ENCODE measurements around the gene GFRA1.

GFRA1 gene

DNA sequence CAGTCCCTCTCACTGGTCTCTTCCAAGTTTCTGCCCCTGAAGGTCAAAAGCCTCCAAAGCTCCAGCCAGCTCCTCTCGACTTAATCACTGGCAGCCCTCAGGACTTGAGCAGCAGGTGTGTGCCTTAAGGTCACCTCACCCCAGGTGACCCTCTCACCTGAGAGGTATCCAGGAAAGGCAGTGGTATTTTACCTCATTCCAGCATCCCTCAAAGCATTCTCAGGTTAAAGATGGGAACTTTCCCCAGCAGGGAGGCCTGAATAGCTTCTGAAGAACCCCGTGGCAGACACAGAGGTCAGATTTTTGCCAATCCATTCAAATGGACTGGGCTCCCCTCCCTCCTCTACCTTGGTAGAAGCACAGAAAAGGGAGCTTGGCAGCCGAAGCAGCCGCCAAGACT lies 148.2 kb downstream of the GFRA1 start:
- DNase-seq (ENCODE audit: low spot score) = no peak

DNA sequence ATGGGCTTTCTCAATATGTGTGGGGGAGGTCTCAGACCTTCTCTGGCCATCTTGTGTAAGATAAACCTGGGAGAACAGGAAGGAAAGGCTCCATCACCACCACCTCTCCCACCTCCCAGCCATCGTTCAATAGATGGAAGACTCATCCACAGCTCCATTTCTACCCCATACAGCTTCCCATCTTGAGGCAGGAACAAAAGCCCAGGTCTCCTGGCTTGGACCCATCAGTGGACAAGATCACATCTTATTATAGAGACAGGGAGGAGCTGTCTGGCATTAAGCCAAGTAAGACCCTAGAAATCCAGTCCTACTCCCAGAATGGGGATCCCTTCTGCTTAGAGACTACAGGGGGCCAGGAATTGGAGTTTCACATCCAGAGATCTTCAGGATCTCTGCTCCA lies 150.3 kb downstream of the GFRA1 start:
- DNase-seq (ENCODE audit: low spot score) = no peak

GRCh38 chr10:116121640-116122525 lies 151.1 kb downstream of the GFRA1 start:
- DNase-seq (ENCODE audit: low spot score) = no peak

DNA sequence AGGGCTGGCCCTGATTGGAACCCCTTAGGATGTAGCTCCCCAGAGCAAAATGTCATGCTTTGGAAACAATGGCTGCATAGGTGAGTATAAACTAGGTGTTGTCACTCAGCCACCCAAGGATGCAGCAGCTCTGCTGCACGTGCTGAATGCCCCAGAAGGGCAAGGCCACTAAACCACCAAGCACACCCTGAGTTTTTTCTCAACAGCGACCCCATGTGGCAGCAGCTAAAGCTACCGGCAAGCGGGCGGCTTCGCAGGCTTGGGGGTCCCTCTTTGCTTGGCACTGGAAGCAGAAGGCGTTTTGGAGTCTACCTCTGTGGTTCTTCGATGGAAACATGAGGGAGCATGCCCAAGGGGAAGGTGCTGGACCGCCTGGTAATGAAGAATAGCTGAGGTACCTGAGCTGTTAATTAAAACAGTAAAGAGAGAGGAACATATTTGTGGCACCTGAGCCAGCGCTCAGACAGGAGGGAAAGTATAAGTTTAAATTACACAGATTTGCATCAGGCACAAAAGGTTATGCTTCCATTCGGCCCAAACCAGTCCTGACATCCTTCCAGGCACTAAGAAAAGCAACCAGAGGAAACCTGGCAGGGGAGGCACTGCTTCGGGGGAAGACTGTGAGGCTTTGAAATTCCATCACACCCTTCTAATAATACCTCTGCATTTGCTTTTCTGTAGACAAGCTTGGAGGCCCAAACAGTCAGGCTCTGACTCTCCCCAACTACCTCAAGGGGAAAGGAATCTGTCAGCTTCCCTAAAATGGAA lies 152.1 kb downstream of the GFRA1 start:
- no peak for DNase-seq (ENCODE audit: low spot score)

- no peak for DNase-seq (ENCODE audit: low spot score)
These were observed 154.2 kb downstream of the GFRA1 start for GRCh38 chr10:116118847-116119246.

DNA sequence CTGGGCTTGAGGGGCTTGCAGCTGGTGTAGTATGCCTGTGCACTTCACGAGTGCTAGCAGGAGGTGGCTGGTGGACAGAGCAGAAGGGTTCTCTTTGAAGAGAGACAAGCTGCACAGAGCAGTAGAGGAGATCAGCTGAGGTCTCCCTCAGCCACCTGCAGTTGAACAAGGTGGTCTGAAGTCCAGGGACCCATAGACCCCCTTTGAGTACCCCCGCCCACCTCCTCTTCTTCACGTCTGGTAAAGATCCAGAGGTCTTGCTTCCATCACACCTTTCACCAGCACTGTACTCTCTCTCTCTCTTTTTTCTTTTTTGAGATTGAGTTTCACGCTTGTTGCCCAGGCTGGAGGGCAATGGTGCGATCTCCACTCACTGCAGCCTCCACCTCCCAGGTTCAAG lies 157.2 kb downstream of the GFRA1 start:
- no peak for DNase-seq (ENCODE audit: low spot score)

- no peak for DNase-seq (ENCODE audit: low spot score)
These were observed 157.9 kb downstream of the GFRA1 start for GRCh38 chr10:116115036-116115641.

DNA sequence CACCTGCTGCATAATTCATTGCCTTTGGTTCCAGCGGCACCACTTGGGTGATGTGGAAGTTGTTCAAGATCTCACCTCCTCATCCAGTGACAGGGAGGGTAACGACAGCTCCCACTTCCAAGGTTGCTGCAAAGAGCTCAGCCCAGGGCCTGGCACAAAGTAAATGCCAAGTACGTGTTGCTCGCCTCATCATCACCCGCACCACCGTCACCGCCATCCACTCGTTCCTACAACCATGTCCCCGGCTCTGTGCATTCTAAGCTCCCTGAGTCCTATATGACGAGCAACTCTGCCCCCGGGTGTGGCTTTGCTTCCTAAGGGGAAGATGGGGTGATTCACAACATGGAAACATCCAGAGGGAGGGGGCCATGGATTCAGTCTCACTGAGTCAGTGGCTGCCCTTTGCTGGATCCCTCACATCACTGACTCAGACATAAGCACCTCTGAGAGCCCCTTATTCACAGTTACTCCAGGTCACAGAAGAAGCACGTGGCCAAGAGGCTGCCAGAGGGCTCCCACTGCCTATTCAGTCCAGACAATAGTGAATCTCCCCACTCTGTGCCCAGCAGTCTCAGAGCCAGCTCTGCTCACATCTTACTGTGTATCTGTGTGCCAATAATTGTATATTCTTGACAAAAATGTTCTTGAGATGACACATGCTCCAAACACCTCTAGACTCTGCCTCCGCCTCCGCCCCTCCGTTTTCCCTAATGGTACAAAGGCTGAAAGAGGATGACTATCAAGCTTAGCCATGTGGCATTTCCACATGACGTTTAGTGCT lies 159.1 kb downstream of the GFRA1 start:
- no peak for DNase-seq (ENCODE audit: low spot score)

DNA sequence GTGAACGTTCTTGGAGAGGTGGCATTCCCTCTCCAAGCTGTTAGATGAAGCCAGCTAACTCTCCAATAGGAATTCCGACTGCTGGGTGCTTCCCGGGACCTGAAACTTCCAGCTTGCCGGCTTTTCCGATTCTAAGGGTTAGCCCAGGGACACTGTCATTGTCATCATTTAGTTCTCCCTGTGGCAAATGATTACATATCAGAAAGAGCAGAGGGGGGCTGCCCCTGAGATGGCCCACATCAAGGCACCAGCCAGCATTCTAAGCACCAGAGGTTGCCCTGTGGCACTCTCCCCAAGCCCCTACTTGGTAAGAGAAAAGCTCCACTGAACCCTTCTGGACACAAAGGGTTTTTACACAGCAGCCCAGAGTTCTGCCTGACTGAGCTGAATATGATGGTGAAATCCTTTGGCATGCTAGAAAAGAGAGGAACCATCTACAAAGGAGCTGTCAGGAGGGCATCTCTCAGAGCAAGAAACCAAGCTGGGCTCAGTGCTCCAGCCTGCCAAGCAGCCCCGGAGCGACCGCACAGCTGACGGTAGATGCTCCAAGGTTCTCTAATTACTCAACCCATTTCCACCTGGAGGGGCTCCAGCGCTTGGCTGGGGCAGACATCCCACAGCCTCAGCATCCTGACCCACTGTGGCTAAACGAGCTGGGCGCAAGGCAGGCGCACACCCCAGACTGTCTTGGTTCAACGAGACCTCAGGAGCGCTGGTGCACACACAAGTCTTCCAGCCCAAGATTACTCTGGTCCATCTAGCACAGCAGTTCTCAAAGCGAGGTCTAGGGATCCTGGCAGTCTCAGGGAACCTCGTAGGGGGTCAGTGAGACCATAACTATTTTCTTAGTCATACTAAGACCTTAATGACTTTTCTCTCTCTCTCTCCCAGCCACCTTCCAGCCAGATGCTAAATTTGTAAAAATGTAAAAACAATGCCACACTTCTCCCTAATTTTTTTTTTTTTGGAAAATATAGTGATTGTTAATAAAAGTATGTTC lies 160.5 kb downstream of the GFRA1 start:
- DNase-seq (ENCODE audit: low spot score) = no peak

DNA sequence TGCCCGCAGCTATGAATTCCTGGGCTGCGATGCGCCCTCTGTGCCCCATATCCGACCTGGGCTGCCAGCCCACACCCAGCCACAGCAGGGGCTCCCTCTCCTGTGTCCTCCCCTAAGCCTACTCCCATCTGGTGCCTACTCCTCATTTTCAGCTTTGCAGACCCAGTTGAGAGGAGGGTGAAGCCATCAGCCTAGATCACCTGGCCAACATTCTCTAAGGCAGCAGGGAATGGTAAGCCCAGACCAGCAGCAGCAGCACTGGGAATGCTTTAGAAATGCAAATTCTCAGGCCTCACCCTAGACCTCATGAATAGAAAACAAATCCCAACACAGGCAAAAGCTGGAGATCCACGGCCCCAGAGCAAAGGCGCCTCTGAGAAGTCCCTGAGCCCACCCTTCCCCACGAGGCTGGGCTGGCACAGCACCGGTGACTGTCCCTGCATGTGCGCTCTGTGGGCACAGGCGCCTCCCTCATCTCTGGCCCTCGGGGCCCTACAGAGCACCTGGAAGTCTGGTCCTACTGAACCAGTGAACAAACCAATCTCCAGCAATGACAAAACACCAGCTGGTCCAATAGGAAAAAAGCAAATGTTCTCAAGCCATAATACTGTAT lies 161.4 kb downstream of the GFRA1 start:
- no peak for DNase-seq (ENCODE audit: low spot score)

GRCh38 chr10:116110736-116111135 lies 162.3 kb downstream of the GFRA1 start:
- no peak for DNase-seq (ENCODE audit: low spot score)

DNA sequence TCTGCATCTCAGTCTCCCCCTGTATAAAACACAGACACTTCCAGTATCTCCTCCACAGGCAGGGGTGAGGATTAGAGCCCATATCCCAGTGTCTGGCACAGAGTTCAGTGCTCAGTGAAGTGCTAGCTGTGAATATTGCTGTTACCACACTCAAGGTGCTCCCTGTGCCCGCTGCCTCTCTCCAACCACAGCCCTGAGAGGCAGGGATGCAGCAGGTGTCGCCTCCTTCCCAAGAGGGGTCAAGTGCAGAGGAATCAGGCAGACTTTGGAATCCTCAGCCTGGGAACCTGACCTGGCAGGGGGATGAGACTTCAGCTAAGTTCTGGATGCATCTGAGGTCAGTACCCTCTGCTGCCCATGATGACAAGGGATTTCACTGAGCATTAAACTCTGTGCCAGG lies 163.1 kb downstream of the GFRA1 start:
- DNase-seq (ENCODE audit: low spot score) = no peak

DNA sequence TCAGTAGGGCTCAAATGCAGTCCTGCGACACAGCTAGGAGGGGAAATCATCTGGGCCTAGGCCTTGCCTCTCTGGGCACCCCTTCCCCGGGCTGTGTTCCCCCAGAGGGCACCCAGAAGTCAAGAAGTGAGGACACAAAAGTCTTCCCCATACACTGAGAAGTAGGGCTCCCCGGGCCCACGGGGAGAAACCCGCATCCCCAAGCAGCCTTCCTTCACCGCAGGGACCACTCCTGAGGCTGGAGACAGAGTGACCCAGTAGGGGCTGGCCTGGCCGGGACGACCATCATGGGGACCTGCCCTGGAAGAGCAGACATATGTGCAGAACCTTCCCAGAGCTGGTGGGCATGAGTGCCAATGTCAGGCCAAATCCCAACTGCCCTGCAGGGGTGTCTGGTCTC lies 163.5 kb downstream of the GFRA1 start:
- DNase-seq (ENCODE audit: low spot score) = no peak

DNA sequence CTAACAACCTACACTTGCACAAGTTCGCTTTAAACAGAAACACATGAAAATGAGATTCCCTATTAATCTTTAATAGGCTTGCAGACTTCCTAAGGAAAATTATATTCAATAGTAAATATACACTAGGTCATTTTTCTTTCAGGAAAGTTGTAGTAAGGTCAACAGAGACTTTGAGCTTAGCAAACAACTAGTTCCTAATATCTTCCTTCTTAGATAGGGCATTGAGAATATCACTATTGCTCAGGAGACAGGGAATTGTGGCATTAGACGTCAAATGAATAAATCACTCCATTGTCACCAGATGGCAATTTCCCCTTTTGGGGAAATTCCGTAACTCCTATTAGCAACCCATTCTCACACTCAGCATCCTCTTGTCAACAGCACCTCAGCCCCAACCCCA lies 164.9 kb downstream of the GFRA1 start:
- DNase-seq (ENCODE audit: low spot score) = no peak

GRCh38 chr10:116106611-116107010 lies 166.4 kb downstream of the GFRA1 start:
- DNase-seq (ENCODE audit: low spot score) = no peak

DNA sequence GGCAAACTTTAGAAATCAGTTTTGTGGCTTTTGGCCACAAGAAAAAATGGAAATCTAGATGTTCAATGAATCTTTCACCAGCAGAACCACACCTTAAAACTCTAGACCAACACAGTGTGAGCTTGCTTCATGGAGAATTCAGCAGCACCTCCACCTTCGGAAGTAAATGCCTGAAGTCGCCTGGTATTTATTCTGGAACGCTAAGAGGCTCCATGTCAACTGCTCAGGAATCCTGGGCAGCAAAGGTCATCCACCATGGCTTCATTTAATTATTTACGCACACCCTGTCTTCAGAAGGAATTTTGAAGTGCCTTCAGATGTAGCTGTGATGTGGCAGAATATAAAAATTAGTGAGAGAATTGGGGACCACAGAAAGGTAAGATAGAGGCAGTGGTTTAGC lies 167.7 kb downstream of the GFRA1 start:
- no peak for DNase-seq (ENCODE audit: low spot score)

DNA sequence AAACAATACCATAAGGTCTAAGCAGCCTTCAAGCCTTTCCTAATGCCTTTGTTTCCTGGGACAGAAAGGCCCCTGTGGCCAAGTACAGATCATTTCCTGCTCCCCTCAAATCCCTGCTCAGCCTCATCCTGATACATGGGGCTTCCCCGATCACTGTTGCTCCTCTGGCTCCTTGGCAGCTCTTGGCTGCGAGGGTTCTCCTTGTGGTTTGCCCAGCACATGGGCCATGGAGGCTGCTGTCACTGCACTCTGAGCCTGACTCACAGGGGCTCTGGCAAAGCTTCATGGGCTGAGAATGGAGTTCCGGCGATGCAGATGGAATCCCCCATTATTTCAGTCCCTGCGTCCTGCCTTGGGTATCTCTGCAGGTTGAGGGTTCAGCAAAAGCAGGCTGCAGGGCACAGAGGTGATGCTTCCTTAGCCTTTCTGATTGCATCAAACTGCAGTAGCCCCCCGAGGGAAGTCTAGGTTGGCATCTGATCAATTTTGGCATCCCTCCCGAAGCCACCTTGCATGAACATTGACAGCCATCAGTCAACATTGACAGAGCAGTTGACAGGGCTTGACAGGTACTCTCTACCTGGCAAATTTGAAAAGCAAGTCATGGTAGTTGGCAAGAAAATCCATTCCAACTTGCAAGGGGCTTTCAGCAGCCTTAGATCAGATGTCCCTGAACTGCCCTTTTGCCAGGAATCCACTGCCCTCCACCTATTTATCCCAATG lies 168.6 kb downstream of the GFRA1 start:
- no peak for DNase-seq (ENCODE audit: low spot score)

DNA sequence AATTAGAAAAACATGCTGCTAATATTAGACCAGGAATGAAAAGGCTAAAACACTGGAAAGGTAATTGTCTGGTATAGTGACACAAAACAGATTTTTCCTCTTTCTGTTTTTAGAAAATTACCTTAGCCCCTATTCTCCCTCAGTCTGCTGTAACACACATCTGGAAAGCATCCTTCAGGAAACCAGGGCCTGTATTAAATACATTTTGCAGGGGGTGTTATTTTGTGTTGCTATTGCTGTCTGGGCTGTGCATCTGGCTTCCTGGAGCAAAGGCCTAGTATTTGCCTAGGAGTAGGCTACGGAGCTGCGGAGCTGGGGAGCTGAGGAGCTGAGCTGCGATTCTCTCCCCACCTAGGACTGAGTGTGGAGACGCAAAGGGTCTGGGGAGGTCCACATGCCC lies 169.3 kb downstream of the GFRA1 start:
- DNase-seq (ENCODE audit: low spot score) = no peak

DNA sequence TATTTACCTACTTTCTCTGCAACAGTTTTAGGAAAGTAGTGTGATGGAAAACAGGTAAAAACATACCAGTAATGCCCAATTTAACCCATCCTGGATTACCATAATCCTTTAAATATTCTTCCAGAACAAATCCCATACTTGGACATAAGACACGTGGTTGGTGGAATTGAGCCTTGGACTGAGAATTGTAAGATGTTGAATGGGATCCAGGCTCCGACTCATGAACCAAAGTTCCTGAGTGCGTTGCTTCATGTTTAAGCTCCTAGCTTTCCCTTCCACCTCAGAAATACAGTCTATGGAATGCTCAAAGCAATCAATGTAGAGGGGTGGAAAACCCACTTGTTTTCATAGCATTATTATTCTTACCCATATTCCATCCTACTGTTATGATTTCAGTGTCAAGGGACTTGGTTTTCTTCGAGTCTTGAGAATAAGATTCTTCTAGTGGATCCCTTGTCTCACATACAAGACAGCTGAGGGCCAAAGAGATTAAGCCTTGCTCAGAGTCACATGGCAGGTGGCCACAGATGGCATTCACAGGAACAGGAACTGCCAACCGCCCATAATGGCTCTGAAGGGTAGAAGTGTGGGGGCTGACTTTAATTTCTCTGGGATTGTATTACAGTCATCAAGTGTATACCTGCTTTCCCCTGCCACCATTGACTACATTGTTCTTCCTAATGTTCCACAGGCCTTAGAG lies 171.2 kb downstream of the GFRA1 start:
- no peak for DNase-seq (ENCODE audit: low spot score)
